ENCODE data around the gene JPH4.

JPH4 gene

DNA sequence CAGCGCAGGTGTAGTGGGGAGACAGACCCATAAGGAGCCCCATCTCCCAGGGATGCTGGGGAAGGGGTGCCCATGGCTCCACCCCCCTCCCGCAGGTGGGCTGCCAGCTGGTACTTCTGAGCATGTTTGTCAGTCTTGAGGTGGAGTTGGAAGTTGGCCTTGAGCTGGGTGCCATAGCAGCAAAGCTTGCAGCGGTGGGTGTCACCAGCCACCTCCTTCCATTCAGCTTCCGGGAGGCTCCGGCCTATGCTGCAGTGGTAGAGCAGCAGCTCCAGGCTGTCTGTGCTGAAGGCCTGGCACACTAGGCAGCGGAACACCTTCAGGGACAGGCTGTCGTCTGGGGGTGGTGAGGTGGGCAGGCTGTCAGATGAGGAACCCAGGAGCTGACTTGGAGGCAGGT, 45.9 kb downstream of the JPH4 start:
- no peak overlapping the region for H3K4me3 ChIP-seq (ENCODE audit: low read depth, low read length)
- no peak for DNase-seq (ENCODE audit: low read depth)
- TF ChIP-seq, protein P1, sequence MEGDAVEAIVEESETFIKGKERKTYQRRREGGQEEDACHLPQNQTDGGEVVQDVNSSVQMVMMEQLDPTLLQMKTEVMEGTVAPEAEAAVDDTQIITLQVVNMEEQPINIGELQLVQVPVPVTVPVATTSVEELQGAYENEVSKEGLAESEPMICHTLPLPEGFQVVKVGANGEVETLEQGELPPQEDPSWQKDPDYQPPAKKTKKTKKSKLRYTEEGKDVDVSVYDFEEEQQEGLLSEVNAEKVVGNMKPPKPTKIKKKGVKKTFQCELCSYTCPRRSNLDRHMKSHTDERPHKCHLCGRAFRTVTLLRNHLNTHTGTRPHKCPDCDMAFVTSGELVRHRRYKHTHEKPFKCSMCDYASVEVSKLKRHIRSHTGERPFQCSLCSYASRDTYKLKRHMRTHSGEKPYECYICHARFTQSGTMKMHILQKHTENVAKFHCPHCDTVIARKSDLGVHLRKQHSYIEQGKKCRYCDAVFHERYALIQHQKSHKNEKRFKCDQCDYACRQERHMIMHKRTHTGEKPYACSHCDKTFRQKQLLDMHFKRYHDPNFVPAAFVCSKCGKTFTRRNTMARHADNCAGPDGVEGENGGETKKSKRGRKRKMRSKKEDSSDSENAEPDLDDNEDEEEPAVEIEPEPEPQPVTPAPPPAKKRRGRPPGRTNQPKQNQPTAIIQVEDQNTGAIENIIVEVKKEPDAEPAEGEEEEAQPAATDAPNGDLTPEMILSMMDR (IDR thresholded peaks at IDR 0.05; ENCODE audit: control insufficient read depth, extremely low read depth, insufficient read depth): no peak

- no peak overlapping the region for H3K4me3 ChIP-seq (ENCODE audit: low read depth, low read length)
- no peak for DNase-seq (ENCODE audit: low read depth)
- TF ChIP-seq, protein P1 (IDR thresholded peaks at IDR 0.05; ENCODE audit: control insufficient read depth, extremely low read depth, insufficient read depth): no peak
These were observed 47.2 kb downstream of the JPH4 start for GRCh38 chr14:23531391-23531790.

DNA sequence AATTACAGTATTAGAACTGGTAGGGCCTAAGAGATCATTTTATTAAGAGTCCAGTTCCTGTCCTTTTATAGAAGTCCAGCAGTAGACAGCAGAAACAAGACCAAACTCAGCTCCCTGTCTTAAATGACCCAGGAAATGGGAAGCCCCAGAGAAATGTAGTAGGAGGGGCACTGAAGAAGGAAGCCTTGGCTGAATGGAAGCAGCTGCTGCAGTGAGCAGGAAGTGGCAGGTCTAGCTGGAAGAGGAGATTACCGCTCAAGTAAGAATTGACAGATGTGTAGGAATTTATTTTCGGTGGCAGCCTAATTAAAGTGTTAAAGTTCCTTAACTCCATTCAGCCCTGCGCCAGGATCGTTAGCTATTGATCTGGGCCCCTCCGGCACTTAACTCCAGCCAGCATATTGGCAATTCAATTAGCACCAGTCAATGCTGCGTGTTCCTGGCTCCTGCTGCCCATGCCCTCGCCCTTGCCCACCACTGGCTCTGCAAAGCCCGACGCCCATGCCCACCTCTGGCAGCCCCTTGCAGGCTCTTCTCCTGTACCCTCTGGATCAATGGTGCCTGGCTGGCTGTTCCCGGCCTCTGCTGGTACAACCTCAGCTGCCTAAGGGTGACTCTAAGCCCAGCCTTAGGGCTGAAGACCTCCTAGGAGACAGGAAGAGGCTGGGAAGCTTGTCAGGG, 48.1 kb downstream of the JPH4 start:
- no peak overlapping the region for H3K4me3 ChIP-seq (ENCODE audit: low read depth, low read length)
- DNase-seq (ENCODE audit: low read depth): no peak
- TF ChIP-seq, protein P1 (IDR thresholded peaks at IDR 0.05; ENCODE audit: control insufficient read depth, extremely low read depth, insufficient read depth): no peak

DNA sequence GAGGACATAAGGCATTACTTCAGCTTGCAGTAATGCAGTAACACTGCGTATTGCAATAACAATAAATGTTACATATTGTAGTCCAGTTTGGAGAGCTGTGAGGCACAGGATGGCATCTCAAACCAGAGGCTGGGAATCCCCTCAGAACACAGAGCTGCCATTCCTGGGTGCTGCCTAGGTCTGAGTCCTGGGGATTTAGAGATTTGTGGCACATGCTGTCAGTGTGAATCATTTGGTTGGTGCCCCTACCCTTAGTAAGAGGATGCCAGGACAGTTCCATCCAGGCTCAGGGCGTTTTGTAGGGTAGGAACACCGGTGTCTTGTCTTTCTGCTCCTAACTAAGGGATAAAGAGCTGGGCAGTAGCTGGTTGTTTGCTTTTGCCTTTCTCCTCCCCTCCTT, 49.6 kb downstream of the JPH4 start:
- no peak overlapping the region for H3K4me3 ChIP-seq (ENCODE audit: low read depth, low read length)
- no peak for DNase-seq (ENCODE audit: low read depth)
- TF ChIP-seq, protein P1 (IDR thresholded peaks at IDR 0.05; ENCODE audit: control insufficient read depth, extremely low read depth, insufficient read depth): no peak

- DNase-seq (ENCODE audit: low read depth): no peak
- TF ChIP-seq, protein P1 (IDR thresholded peaks at IDR 0.05; ENCODE audit: control insufficient read depth, extremely low read depth, insufficient read depth): peak; percentile 19; the same call in 1 of the 2 replicates
- no peak overlapping the region for H3K4me3 ChIP-seq (ENCODE audit: low read depth, low read length)
These were observed 50.0 kb downstream of the JPH4 start for GRCh38 chr14:23528555-23528954.

DNA sequence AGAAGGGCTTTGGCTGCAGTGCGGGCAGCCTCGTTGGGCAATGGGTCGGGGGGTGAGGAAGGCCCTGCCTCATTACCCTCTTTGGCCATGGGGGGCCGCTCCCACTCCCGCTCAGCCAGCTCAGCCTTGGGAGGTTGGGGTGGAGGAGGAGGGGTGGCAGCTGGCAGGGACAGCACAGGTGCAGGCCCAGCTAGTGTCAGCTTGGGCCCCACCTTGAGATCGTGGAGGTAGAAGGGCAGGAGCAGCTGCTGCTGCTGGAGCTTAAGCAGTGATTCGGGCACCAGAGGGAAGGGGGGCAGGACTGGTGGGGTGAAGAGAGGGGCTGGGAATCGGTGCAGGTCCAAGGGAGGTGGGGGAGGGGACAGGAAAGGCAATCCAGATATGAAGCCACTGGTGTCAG, 53.0 kb downstream of the JPH4 start:
- TF ChIP-seq, protein P1 (IDR thresholded peaks at IDR 0.05; ENCODE audit: control insufficient read depth, extremely low read depth, insufficient read depth): no peak
- no peak for DNase-seq (ENCODE audit: low read depth)

GRCh38 chr14:23524954-23525353, 53.6 kb downstream of the JPH4 start:
- TF ChIP-seq, protein P1 (IDR thresholded peaks at IDR 0.05; ENCODE audit: control insufficient read depth, extremely low read depth, insufficient read depth): no peak
- no peak for DNase-seq (ENCODE audit: low read depth)
- no peak overlapping the region for H3K4me3 ChIP-seq (ENCODE audit: low read depth, low read length)

More for the DNA sequence above, 53.0 kb downstream of the JPH4 start:
- H3K4me3 ChIP-seq (ENCODE audit: low read depth, low read length): no peak overlapping the region
